Liver (tissue), 3 donors: ENCODE data around the gene CLRN3.

Experiments used
- CTCF ChIP-seq: fragments of 150-350 bp; IDR thresholded peaks from 2 replicates; pipeline ENCODE4 v1.5.1; 2017; ENCODE audit warnings: improper control_type of control experiment, low read depth, low read length; ENCODE audit not compliant: missing input control
- GABPA ChIP-seq, 2 donors: IDR thresholded peaks in 1 of 2; conservative IDR thresholded peaks in 1 of 2; 2 replicates each; pipeline ENCODE4 v1.6.1; 2016; ENCODE audit warnings: antibody characterized with exemption in 2 of 2, mild to moderate bottlenecking in 1 of 2, moderate library complexity in 1 of 2
- MAX ChIP-seq: IDR thresholded peaks from 2 replicates; pipeline ENCODE4 v1.6.1; 2016; ENCODE audit warnings: antibody characterized with exemption
- donor health status: healthy.
- donor health status: healthy.

- TF ChIP-seq CTCF, result no peak
- no peak for TF ChIP-seq MAX
- no peak for TF ChIP-seq GABPA (IDR thresholded peaks at IDR 0.05 in 1 of 2, conservative IDR thresholded peaks at IDR 0.05 in 1 of 2)
Measured at GRCh38 chr10:127877116-127877515, 15.6 kb downstream of the CLRN3 start.
